ENCODE measurements around the gene IPMK. TPM values are rescaled to one million over a fixed set of nuclear protein-coding genes. Genes with fewer than 3 reads are reported as not detected.

The IPMK gene
- total and polyA plus RNA-seq, 9 of the 15 experiments (the other 6 are each of a cell fraction or from before 2014, with no cell fraction given) = 0.98 to 4.4 (median 2.7) TPM

- FAIRE-seq (no peak), ATAC-seq (peak; percentile 15), DNase-seq (ENCODE audit: extremely low read depth in 1 of 4, low spot score in 3 of 4) (no peak)
- intact Hi-C loops (cut with micrococcal nuclease) (loop anchor here (5.0 kb wide), 2 partner anchors 91 to 1906 kb away; partner anchors contain the start of gene ZWINT), in situ Hi-C loops (cut with MboI) (no loop called here)
- ChIA-PET POLR2A (interaction anchor here (0.6 to 1.2 kb wide), 3 partner anchors 8 to 75 kb away, joined by 3 to 4 read pairs (median 4); no protein-coding TSS in a partner anchor), CTCF (ENCODE audit: low intra/inter-chr PET ratio) (no interaction called here)
- Histone ChIP-seq H3K27ac (ENCODE audit: extremely low read depth, low read depth, low read length) (peak overlapping the region; percentile 85), H3K9me1 (ENCODE audit: control insufficient read depth, insufficient read depth, low read length) (no peaks in the 10 kb centered on the region), H3K9me3 (replicated peaks; ENCODE audit: control insufficient read depth, insufficient read depth, low read depth, low read length) (no peaks in the 10 kb centered on the region), H3K4me3 (peak overlapping the region; percentile 71), H3K27me3 (ENCODE audit: control insufficient read depth in 2 of 2, insufficient read depth in 2 of 2, low read length in 2 of 2) (no peaks in the 10 kb centered on the region), H3K79me2 (ENCODE audit: control insufficient read depth, insufficient read depth, low read length) (peaks cover 82% of the 10 kb centered on the region), H4K20me1 (replicated peaks; ENCODE audit: control insufficient read depth, insufficient read depth, low read length) (no peaks in the 10 kb centered on the region), H3K4me2 (ENCODE audit: insufficient read depth, low read length) (peak overlapping the region; percentile 95), H3K9ac (ENCODE audit: insufficient read depth in 1 of 2, low read depth in 2 of 2, low read length in 2 of 2) (peak overlapping the region; percentile 70 to 96; a peak in 3 of 4 replicates), H2AFZ (ENCODE audit: low read depth, low read length) (peak overlapping the region; percentile 98), H3K4me1 (replicated peaks in 1 of 2; ENCODE audit: control insufficient read depth in 2 of 2, insufficient read depth in 2 of 2, low read length in 2 of 2) (peaks cover 7 to 21% of the 10 kb centered on the region in 2 experiments; a peak in 3 of 5 replicates), H3K36me3 (ENCODE audit: control insufficient read depth, insufficient read depth, low read length) (peaks cover 12% of the 10 kb centered on the region; the same call in 2 of the 3 replicates)
- BruUV-seq (replicated peaks) = no TSS peak
- WGBS (ENCODE audit: insufficient coverage, low coverage, missing lambda C conversion rate) = 2% methylated on average over 13 of the region's 13 CpGs
- TF ChIP-seq ZNF644 (tag; IDR thresholded peaks at IDR 0.05; ENCODE audit: low read depth) (0 out of 2 replicates have a peak, but pooled peaks have one; percentile 74), ARNT (IDR thresholded peaks at IDR 0.05) (peak in 1 of 2 experiments; percentile 71; a peak in 1 of 4 replicates), SIN3B (IDR thresholded peaks at IDR 0.05; ENCODE audit: low read depth) (no peak), PRDM10 (IDR thresholded peaks at IDR 0.05; ENCODE audit: partially characterized antibody) (peak; percentile 5), HOXB6 (CRISPR knock-in tag; IDR thresholded peaks at IDR 0.05; ENCODE audit: borderline replicate concordance) (no peak), AFF1 (IDR thresholded peaks at IDR 0.05; ENCODE audit: low read depth in 1 of 2, partially characterized antibody in 2 of 2) (peak in 1 of 2 experiments; percentile 33), HMBOX1 (IDR thresholded peaks at IDR 0.05) (0 out of 2 replicates have a peak, but pooled peaks have one; percentile 13), ZEB2 (IDR thresholded peaks at IDR 0.05) (peak; percentile 86), DDX20 (tag; IDR thresholded peaks at IDR 0.05; ENCODE audit: low read depth) (no peak), ZFPM2 (CRISPR knock-in tag; IDR thresholded peaks at IDR 0.05) (no peak), EGR1 (conservative IDR thresholded peaks at IDR 0.05) (peak; percentile 45; the same call in 1 of the 2 replicates), ELF4 (CRISPR knock-in tag; IDR thresholded peaks at IDR 0.05) (no peak), PHF8 (IDR thresholded peaks at IDR 0.05; ENCODE audit: borderline replicate concordance, low read length) (0 out of 2 replicates have a peak, but pooled peaks have one; percentile 2), DPF2 (IDR thresholded peaks at IDR 0.05) (0 out of 2 replicates have a peak, but pooled peaks have one; percentile 21)
Observed at GRCh38 chr10:58268454-58268945, 806 bp upstream of the IPMK start.
